NCI-H2171 (cell line): ENCODE measurements around the gene RPS28.
"Not testable (repeated sequence)": the region's sequence is repeated elsewhere in the genome, so short reads cannot be mapped to it uniquely, and the experiment has no call there.

Source experiments
- DNase-seq: peaks from one replicate; lab custom pipeline; 2025; lab: John Stamatoyannopoulos, UW

The RPS28 gene

GRCh38 chr19:8342684-8343482 is 21.6 kb downstream of the RPS28 start, which contains the start of gene KANK3:
KANK3 (minus strand) TSS chr19:8343262; CDS start chr19:8337828, 5,434 bp downstream.
- DNase-seq: peak; percentile 86

GRCh38 chr19:8343483-8343844 is 22.2 kb downstream of the RPS28 start:
- DNase-seq: no peak

DNA sequence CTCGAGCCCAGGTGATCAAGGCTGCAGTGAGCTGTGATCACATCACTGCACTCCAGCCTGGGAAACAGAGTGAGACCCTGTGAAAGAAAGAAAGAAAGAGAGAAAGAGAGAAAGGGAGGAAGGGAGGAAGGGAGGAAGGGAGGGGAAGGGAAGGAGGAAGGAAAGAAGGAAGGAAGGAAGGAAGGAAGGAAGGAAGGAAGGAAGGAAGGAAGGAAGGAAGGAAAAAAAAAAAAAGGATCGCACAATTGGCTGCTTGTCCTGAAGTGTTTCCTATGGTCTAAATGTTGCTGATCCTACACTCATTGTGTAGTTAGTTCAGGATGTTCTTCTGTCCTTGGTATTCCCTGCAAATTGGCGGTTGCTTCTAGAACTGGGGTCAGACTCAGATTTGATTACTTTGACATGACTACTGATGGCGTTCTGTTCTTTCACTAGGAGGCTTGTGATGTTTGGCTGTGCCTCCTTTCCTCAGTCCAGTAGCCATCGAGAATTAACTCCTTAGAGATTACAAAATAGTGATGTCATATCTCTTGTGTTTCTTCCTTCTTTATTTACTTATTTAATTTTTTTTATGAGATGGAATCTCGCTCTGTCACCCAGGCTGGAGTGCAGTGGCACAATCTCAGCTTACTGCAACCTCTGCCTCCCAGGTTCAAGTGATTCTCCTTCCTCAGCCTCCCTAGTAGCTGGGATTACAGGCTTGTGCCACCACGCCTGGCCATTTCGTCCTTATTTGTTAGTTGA is 28.5 kb downstream of the RPS28 start:
- not testable (repeated sequence) for DNase-seq

GRCh38 chr19:8352134-8352827 is 31.0 kb downstream of the RPS28 start:
- DNase-seq: peak; percentile 16

GRCh38 chr19:8352845-8353244 is 31.5 kb downstream of the RPS28 start:
- DNase-seq: not testable (repeated sequence)

- no peak for DNase-seq
Measured at GRCh38 chr19:8355631-8356402, 34.5 kb downstream of the RPS28 start.

DNA sequence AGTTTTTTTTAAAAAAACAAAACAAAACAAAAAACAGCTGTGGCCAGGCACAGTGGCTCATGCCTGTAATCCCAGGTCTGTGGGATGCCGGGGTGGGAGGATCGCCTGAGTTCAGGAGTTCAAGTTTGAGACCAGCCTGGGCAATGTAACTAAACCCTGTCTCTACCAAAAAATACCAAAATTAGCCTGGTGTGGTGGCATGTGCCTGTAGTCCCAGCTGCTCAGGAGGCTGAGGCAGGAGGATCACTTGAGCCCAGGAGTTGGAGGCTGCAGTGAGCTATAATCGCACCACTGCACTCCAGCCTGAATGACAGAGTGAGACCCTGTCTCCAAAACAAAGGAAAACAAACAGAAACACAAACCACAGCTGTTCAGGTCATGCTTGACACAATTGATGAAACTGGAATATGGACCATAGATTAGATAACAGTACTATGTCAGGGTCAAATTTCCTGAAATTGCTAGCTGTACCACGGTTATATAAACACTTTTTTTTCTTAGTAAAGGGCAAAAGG is 35.8 kb downstream of the RPS28 start:
- no peak for DNase-seq

DNA sequence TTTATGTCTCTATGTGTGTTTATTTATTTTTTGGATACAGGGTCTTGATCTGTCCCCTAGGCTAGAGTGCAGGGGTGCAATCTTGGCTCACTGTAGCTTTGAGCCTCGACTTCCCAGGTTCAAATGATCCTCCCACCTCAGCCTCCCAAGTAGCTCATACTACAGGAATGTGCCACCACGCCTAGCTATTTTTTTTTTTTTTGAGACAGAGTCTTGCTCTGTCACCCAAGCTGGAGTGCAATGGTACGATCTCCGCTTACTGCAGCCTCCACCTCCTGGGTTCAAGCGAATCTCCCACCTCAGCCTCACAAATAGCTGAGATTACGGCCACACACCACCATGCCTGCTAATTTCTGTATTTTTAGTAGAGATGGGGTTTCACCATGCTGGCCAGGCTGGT is 37.7 kb downstream of the RPS28 start:
- DNase-seq: no peak

DNA sequence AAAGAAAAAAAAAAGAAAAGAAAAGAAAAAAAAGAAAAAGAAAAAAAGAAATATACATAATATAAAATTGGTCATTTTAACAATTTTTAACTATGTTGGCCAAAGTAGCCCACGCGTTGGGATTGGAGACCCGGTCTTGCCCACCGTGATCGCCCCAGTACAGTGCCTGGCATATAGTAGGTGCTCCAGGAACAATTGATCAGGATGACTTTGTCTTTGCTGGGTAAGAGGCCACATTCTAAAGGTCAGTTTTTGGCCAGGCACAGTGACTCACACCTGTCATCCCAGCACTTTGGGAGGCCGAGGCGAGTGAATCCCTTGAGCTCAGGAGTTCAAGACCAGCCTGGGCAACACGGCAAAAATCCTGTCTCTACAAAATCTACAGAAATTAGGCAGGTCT is 38.9 kb downstream of the RPS28 start:
- DNase-seq: no peak

- no peak for DNase-seq
Measured at GRCh38 chr19:8361921-8362793, 40.9 kb downstream of the RPS28 start.

GRCh38 chr19:8363803-8364771 is 42.8 kb downstream of the RPS28 start, which contains the start of gene ANGPTL4:
ANGPTL4 (plus strand) TSS chr19:8364155; CDS start chr19:8364322, 167 bp downstream.
- DNase-seq: no peak

- DNase-seq: no peak
Measured at GRCh38 chr19:8366121-8366581, 44.9 kb downstream of the RPS28 start.

DNA sequence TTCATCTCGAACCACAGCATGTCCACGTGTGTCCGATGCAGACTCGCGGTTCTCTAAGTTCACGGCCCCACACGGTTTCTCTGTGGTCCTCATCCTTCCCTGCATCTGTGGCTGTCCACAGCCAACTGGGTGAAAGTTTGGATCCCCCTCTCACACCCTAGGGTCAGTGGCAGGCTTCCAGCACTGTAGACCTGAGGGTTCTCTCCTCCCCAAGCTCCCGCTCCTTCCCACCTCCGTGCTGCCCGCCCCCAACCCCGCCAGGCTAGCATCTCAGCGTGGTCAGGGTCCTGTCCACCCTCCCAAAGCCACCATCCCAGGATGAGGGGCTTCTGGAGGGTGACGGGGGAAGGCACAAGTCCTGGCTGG is 45.6 kb downstream of the RPS28 start:
- DNase-seq: no peak

DNA sequence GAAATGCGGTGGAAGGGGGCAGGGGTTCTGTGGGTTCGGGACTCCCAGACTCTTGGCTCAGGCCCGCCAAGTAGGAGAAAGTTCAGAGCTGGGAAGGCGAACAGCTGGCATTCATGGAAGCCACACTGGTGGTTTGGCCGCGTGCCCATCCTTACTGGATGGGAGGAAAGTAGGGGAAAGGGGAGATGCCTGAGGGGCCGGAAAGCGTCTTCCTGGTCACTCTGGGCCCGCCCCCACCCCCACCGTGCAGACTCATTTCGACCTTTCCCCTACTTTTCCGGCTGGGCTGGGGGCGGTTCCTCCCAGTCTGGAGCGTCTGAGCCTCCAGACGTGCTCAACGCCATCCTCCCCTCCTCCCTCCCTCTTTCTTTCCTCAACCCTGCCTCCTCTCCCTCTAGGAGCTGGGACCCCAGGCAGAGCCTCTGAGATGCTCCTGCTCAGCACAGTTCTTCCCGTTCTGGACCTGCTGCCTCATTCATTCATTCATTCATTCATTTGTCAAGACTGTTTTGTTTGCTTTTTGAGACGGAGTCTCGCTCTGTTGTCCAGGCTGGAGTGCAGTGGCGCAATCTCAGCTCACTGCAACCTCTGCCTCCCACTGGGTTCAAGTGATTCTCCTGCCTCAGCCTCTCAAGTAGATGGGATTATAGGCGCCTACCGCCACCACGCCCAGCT is 46.2 kb downstream of the RPS28 start:
- DNase-seq: peak; percentile 68

- no peak for DNase-seq
Measured at GRCh38 chr19:8370176-8371010, 49.1 kb downstream of the RPS28 start.

DNA sequence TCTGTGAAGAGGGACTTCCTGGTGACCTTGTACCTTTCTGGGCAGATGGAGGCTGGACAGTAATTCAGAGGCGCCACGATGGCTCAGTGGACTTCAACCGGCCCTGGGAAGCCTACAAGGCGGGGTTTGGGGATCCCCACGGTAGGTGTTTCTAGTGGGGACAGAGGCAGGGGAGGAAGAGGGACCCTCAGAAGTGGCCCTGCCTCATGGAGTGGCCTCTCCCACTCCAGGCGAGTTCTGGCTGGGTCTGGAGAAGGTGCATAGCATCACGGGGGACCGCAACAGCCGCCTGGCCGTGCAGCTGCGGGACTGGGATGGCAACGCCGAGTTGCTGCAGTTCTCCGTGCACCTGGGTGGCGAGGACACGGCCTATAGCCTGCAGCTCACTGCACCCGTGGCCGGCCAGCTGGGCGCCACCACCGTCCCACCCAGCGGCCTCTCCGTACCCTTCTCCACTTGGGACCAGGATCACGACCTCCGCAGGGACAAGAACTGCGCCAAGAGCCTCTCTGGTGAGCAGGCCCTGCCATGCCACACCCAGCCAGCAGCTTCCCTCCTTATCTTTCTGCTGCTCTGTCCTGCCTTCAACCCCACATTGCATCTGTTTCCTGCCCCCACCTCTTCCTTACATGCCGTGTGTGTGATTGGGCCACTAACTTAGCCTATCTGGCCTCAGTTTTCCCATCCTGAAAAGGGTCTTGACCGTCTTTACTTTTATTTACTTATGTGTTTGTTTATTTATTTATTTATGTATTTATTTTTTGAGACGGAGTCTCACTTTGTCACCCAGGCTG is 49.9 kb downstream of the RPS28 start:
- no peak for DNase-seq
